HepG2 (cell line): ENCODE results near the gene NEURL3. TPM values are rescaled to one million over a fixed set of nuclear protein-coding genes. Genes with fewer than 3 reads are reported as not detected.

ENCODE experiments used
- FOSL1 ChIP-seq: sonication (generic); formaldehyde crosslinking; IDR thresholded peaks from 2 replicates; pipeline ENCODE4 v1.9.0; 2021; ENCODE audit warnings: missing genetic modification reagents, borderline replicate concordance
- GZF1 ChIP-seq: sonication (generic); formaldehyde crosslinking; IDR thresholded peaks from 2 replicates; pipeline ENCODE4 v1.5.1; 2020; ENCODE audit warnings: mild to moderate bottlenecking, missing genetic modification reagents
- HCFC1 ChIP-seq: fragments of 150-350 bp; IDR thresholded peaks from 2 replicates; pipeline ENCODE4 v1.6.1; 2014; ENCODE audit warnings: low read depth, low read length
- PCBP1 ChIP-seq: fragments of 200-400 bp; formaldehyde crosslinking; IDR thresholded peaks from 2 replicates; pipeline ENCODE4 v1.6.1; 2017; ENCODE audit warnings: mild to moderate bottlenecking, low read depth, low read length, borderline replicate concordance
- ZBTB20 ChIP-seq: sonication (generic); formaldehyde crosslinking; IDR thresholded peaks from 2 replicates; pipeline ENCODE4 v1.8.1; 2023; ENCODE audit warnings: missing genetic modification reagents, low read depth, mild to moderate bottlenecking, borderline replicate concordance
- ZNF101 ChIP-seq: sonication (generic); formaldehyde crosslinking; IDR thresholded peaks from 2 replicates; pipeline ENCODE4 v1.4.0; 2020; ENCODE audit warnings: mild to moderate bottlenecking, low read depth, missing genetic modification reagents, borderline replicate concordance
- ZNF644 ChIP-seq: IDR thresholded peaks from 2 replicates; pipeline ENCODE4 v1.6.1; 2016; ENCODE audit warnings: low read depth
- ZNF674 ChIP-seq: sonication (generic); formaldehyde crosslinking; IDR thresholded peaks from 2 replicates; pipeline ENCODE4 v1.5.0; 2020; ENCODE audit warnings: low read depth, mild to moderate bottlenecking, missing genetic modification reagents
- ZNF687 ChIP-seq: sonication (generic); formaldehyde crosslinking; IDR thresholded peaks from 2 replicates; pipeline ENCODE4 v1.5.1; 2020; ENCODE audit warnings: mild to moderate bottlenecking, missing genetic modification reagents, moderate library complexity
- polyA plus RNA-seq, 8 experiments: library from polyadenylated mRNA; depleted of rRNA in 3 of 8; stranded (reverse) in 7 of 8; unstranded in 1 of 8; fragments of >200 nt; fragmentation: Illumina TruSeq in 4 of 8; extraction: Trizol in 4 of 8; gene quantifications; 2 replicates each; pipeline versions ENCODE4 v1.2.1 to v1.2.3, GENCODE V29; 2011 to 2016; ENCODE audit warnings: low read depth in 4 of 8, missing spikeins in 1 of 8, mixed read lengths in 1 of 8; ENCODE audit not compliant: insufficient read depth in 1 of 8
- total RNA-seq, 5 experiments: library from RNA; depleted of rRNA; stranded (reverse); fragments of >200 nt; fragmentation: Illumina TruSeq; extraction: Trizol; gene quantifications; 2 replicates each; pipeline ENCODE4 v1.2.3, GENCODE V29; 2016; ENCODE audit warnings: low read depth in 1 of 5
- TF ChIP-seq, protein P1 (sequence below): sonication (generic); formaldehyde crosslinking; IDR thresholded peaks from 2 replicates; pipeline ENCODE4 v1.4.0; 2020; ENCODE audit warnings: low read depth, mild to moderate bottlenecking, missing genetic modification reagents
- TF ChIP-seq, protein P2 (sequence below): sonication (generic); formaldehyde crosslinking; IDR thresholded peaks from 2 replicates; pipeline ENCODE4 v1.4.0; 2020; ENCODE audit warnings: missing genetic modification reagents
- TF ChIP-seq, protein P3 (sequence below): sonication (generic); formaldehyde crosslinking; IDR thresholded peaks from 2 replicates; pipeline ENCODE4 v1.4.0; 2020; ENCODE audit warnings: missing genetic modification reagents
- TF ChIP-seq, protein P4 (sequence below), 2 experiments: fragments of 450-650 bp in 1 of 2; sonication (generic) in 1 of 2; formaldehyde crosslinking; IDR thresholded peaks; 2 replicates each; pipeline versions ENCODE4 v1.5.0 to v1.8.0; 2020 to 2022; ENCODE audit warnings: mild to moderate bottlenecking in 1 of 2, missing genetic modification reagents in 1 of 2

Gene NEURL3
- total and polyA plus RNA-seq, 2 of the 13 experiments (the other 11 are each of a cell fraction or from before 2014, with no cell fraction given): 0.16 to 1.2 TPM

DNA sequence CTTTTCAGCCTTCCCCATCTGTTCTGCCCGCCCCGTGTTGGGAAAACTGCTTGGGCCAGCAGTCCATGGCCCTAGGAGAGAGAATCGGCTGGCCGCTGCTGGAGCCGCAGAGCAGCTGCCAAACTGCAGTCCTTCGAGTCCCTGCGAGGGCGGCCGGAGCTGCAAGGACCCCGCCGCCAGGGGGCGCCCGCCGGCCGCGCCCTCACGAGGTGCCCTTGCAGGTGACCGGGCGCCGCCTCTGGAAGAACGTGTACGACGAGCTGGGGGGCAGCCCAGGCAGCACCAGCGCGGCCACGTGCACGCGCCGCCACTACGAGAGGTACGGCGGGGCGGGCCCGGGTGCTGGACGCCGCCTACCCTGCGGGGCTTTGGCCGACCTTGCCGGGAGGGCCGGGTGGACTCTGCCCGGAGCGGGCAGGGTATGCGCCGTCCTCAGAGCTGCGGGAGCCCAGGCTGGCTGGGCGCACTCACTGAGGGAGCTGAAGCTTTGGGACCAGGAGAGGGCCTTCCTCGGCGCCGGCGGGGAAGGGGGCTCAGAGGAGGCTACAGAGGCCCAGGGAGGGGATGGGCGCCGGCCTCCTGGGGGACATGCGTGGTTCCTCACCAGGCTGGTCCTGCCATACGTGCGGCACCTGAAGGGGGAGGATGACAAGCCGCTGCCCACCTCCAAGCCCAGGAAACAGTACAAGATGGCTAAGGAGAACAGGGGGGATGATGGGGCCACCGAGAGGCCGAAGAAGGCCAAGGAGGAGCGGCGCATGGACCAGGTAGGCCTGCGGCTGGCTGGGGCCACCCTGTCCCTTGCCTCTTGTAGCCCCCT lies 45.0 kb upstream of the NEURL3 start (continued):
- TF ChIP-seq, protein P1, sequence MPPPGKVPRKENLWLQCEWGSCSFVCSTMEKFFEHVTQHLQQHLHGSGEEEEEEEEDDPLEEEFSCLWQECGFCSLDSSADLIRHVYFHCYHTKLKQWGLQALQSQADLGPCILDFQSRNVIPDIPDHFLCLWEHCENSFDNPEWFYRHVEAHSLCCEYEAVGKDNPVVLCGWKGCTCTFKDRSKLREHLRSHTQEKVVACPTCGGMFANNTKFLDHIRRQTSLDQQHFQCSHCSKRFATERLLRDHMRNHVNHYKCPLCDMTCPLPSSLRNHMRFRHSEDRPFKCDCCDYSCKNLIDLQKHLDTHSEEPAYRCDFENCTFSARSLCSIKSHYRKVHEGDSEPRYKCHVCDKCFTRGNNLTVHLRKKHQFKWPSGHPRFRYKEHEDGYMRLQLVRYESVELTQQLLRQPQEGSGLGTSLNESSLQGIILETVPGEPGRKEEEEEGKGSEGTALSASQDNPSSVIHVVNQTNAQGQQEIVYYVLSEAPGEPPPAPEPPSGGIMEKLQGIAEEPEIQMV (CRISPR knock-in tag): peak; percentile 72
- TF ChIP-seq ZNF674 (CRISPR knock-in tag) (peak; percentile 55; the same call in 1 of the 2 replicates), ZNF687 (CRISPR knock-in tag) (peak; percentile 98), ZNF101 (no peak), PCBP1 (0 out of 2 replicates have a peak, but pooled peaks have one; percentile 67), FOSL1 (CRISPR knock-in tag) (no peak), ZNF644 (CRISPR knock-in tag) (peak; percentile 58; the same call in 1 of the 2 replicates), HCFC1 (no peak), GZF1 (CRISPR knock-in tag) (peak; percentile 97), ZBTB20 (no peak)
- TF ChIP-seq, protein P2, sequence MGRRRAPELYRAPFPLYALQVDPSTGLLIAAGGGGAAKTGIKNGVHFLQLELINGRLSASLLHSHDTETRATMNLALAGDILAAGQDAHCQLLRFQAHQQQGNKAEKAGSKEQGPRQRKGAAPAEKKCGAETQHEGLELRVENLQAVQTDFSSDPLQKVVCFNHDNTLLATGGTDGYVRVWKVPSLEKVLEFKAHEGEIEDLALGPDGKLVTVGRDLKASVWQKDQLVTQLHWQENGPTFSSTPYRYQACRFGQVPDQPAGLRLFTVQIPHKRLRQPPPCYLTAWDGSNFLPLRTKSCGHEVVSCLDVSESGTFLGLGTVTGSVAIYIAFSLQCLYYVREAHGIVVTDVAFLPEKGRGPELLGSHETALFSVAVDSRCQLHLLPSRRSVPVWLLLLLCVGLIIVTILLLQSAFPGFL (CRISPR knock-in tag): no peak
- TF ChIP-seq, protein P3, sequence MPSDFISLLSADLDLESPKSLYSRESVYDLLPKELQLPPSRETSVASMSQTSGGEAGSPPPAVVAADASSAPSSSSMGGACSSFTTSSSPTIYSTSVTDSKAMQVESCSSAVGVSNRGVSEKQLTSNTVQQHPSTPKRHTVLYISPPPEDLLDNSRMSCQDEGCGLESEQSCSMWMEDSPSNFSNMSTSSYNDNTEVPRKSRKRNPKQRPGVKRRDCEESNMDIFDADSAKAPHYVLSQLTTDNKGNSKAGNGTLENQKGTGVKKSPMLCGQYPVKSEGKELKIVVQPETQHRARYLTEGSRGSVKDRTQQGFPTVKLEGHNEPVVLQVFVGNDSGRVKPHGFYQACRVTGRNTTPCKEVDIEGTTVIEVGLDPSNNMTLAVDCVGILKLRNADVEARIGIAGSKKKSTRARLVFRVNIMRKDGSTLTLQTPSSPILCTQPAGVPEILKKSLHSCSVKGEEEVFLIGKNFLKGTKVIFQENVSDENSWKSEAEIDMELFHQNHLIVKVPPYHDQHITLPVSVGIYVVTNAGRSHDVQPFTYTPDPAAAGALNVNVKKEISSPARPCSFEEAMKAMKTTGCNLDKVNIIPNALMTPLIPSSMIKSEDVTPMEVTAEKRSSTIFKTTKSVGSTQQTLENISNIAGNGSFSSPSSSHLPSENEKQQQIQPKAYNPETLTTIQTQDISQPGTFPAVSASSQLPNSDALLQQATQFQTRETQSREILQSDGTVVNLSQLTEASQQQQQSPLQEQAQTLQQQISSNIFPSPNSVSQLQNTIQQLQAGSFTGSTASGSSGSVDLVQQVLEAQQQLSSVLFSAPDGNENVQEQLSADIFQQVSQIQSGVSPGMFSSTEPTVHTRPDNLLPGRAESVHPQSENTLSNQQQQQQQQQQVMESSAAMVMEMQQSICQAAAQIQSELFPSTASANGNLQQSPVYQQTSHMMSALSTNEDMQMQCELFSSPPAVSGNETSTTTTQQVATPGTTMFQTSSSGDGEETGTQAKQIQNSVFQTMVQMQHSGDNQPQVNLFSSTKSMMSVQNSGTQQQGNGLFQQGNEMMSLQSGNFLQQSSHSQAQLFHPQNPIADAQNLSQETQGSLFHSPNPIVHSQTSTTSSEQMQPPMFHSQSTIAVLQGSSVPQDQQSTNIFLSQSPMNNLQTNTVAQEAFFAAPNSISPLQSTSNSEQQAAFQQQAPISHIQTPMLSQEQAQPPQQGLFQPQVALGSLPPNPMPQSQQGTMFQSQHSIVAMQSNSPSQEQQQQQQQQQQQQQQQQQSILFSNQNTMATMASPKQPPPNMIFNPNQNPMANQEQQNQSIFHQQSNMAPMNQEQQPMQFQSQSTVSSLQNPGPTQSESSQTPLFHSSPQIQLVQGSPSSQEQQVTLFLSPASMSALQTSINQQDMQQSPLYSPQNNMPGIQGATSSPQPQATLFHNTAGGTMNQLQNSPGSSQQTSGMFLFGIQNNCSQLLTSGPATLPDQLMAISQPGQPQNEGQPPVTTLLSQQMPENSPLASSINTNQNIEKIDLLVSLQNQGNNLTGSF (CRISPR knock-in tag): peak; percentile 38; the same call in 1 of the 2 replicates
- TF ChIP-seq, protein P4, sequence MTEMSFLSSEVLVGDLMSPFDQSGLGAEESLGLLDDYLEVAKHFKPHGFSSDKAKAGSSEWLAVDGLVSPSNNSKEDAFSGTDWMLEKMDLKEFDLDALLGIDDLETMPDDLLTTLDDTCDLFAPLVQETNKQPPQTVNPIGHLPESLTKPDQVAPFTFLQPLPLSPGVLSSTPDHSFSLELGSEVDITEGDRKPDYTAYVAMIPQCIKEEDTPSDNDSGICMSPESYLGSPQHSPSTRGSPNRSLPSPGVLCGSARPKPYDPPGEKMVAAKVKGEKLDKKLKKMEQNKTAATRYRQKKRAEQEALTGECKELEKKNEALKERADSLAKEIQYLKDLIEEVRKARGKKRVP (CRISPR knock-in tag; IDR thresholded peaks at IDR 0.05): peak in 1 of 2 experiments; percentile 65; a peak in 1 of 4 replicates
